Panc1 (cell line): Measurements from ENCODE around the gene DOCK1. TPM values are rescaled to one million over a fixed set of nuclear protein-coding genes. Genes with fewer than 3 reads are reported as not detected.
"Not testable (repeated sequence)": the region's sequence is repeated elsewhere in the genome, so short reads cannot be mapped to it uniquely, and the experiment has no call there.

Experiments
- ATAC-seq: fragments of 200-7000 bp; cut with Tn5 transposase; 2 replicates; pipeline ENCODE4 v1.9.1; 2020; ENCODE audit warnings: mild to moderate bottlenecking, moderate library complexity
- BruUV-seq: library from RNA; stranded (reverse); fragments of 400-500 nt; replicated peaks from 2 replicates; lab custom pipeline; 2021; lab: Mats Ljungman, UMichigan
- CTCF ChIA-PET: fragments of 300-600 bp; sonication (Branson Sonifier 250); formaldehyde crosslinking; loops from one replicate; lab custom pipeline; 2022; ENCODE audit warnings: antibody characterized with exemption; lab: Charles Lee
- POLR2A ChIA-PET: fragments of 300-600 bp; sonication (Branson Sonifier 250); formaldehyde crosslinking; loops from one replicate; lab custom pipeline; 2022; ENCODE audit warnings: antibody characterized with exemption; lab: Charles Lee
- DNase-seq: peaks from one replicate; pipeline ENCODE4 v3.0.0-alpha.2; 2010; ENCODE audit warnings: low read depth, low spot score
- H3K27ac ChIP-seq: 2 replicates; pipeline ENCODE4 v1.5.1; 2011; ENCODE audit warnings: mild to moderate bottlenecking, low read length, inconsistent platforms
- H3K27me3 ChIP-seq: fragments of 200-500 bp; sonication (Bioruptor generic); 2 replicates; pipeline ENCODE4 v1.6.0; 2014; ENCODE audit warnings: low read length, inconsistent platforms; ENCODE audit not compliant: control insufficient read depth, insufficient read depth
- H3K36me3 ChIP-seq: fragments of 200-500 bp; sonication (Bioruptor generic); 2 replicates; pipeline ENCODE4 v1.5.1; 2014; ENCODE audit warnings: inconsistent platforms, mild to moderate bottlenecking, low read length, moderate library complexity; ENCODE audit not compliant: control insufficient read depth, insufficient read depth
- H3K4me1 ChIP-seq: 2 replicates; pipeline ENCODE4 v1.5.1; 2011; ENCODE audit warnings: inconsistent platforms, mild to moderate bottlenecking, low read length, moderate library complexity; ENCODE audit not compliant: control insufficient read depth, insufficient read depth
- H3K4me3 ChIP-seq, 2 experiments: 2 replicates each; pipeline ENCODE4 v1.5.1; 2011 to 2012; ENCODE audit warnings: low read depth in 2 of 2, low read length in 2 of 2, mild to moderate bottlenecking in 2 of 2, inconsistent platforms in 1 of 2, moderate library complexity in 1 of 2
- H3K9me3 ChIP-seq: fragments of 200-500 bp; sonication (Bioruptor generic); 2 replicates; pipeline ENCODE4 v1.5.1; 2014; ENCODE audit warnings: low read depth, mild to moderate bottlenecking, inconsistent platforms, low read length, moderate library complexity; ENCODE audit not compliant: control insufficient read depth, insufficient read depth
- POLR2AphosphoS5 ChIP-seq: IDR thresholded peaks from 2 replicates; pipeline ENCODE4 v1.6.1; 2012; ENCODE audit warnings: mild to moderate bottlenecking, low read depth, low read length, moderate library complexity
- SIN3A ChIP-seq: IDR thresholded peaks from 2 replicates; pipeline ENCODE4 v1.6.1; 2012; ENCODE audit warnings: low read depth, mild to moderate bottlenecking, low read length, moderate library complexity, borderline replicate concordance; ENCODE audit not compliant: insufficient read depth
- TCF7L2 ChIP-seq: IDR thresholded peaks from 2 replicates; pipeline ENCODE4 v1.6.1; 2011; ENCODE audit warnings: mild to moderate bottlenecking, low read depth, low read length, inconsistent platforms
- in situ Hi-C: cut with HindIII; loops from 2 replicates; pipeline ENCODE4 v1.10.0; 2016; ENCODE audit warnings: low sequenced_read_pairs, low pct_unique_long_range_greater_than_20kb
- intact Hi-C: fragments of 100-400 bp; cut with micrococcal nuclease; formaldehyde crosslinking; loops from one replicate; pipeline ENCODE4 v1.10.0; 2022; ENCODE audit not compliant: unreplicated experiment
- total RNA-seq: library from RNA; stranded (reverse); gene quantifications from one replicate; pipeline ENCODE4 v1.2.1, GENCODE V29; 2021; ENCODE audit not compliant: unreplicated experiment
- TF ChIP-seq, protein P1 (sequence below): fragments of 450-650 bp; IDR thresholded peaks from 2 replicates; pipeline ENCODE4 v1.5.1; 2017; ENCODE audit warnings: mild to moderate bottlenecking
- TF ChIP-seq, protein P2 (sequence below), 2 experiments: IDR thresholded peaks; 2 replicates each; pipeline ENCODE4 v1.6.1; 2011 to 2012; ENCODE audit warnings: low read depth in 2 of 2, control low read depth in 1 of 2, low read length in 1 of 2, mild to moderate bottlenecking in 1 of 2, moderate library complexity in 1 of 2; ENCODE audit not compliant: insufficient read depth in 1 of 2

The DOCK1 gene
- total RNA-seq, 1 experiment from 2014 or later = 67.6 TPM

DNA sequence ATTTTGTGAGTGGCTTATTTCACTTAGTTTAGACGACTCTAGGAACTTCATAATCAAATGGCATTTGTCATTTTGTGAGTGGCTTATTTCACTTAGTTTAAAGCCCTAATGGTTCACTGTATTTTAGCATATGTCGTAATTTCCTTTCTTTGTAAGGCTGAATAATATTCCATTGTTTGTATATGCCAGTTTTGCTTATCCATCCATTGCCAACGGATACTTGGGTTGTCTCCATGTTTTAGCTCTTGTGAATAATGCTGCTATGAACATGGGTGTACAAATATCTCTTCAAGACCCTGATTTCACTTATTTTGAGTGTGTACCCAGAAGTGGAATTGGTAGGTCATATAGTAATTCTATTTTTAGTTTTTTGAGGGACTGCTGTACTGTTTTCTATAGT is 31.8 kb downstream of the DOCK1 start:
- no peak for ATAC-seq
- H3K4me1 ChIP-seq = no peaks in the 10 kb centered on the region; the same call in 1 of the 2 replicates

DNA sequence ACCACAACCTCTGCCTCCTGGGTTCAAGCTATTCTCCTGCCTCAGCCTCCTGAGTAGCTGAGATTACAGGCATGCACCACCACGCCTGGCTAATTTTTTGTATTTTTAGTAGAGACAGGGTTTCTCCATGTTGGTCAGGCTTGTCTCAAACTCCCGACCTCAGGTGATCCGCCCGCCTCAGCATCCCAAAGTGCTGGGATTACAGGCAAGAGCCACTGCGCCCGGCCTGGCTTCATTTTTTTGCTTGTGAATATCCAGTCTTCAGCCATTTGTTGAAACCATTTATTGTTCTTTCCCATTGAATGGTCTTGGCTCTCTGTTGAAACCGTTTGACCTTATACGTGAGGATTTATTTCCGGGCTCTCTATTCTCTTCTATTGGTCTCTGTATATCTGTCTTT is 32.9 kb downstream of the DOCK1 start:
- ATAC-seq, H3K36me3 ChIP-seq, intact Hi-C loops, in situ Hi-C loops, H3K9me3 ChIP-seq, DNase-seq, H3K4me3 ChIP-seq, H3K4me1 ChIP-seq, BruUV-seq, CTCF ChIA-PET, H3K27me3 ChIP-seq, POLR2A ChIA-PET, H3K27ac ChIP-seq: not testable (repeated sequence)

More for the DNA sequence above, 31.8 kb downstream of the DOCK1 start:
- no peak for DNase-seq
- H3K27me3 ChIP-seq = no peaks in the 10 kb centered on the region
- BruUV-seq = no TSS peak
- H3K4me3 ChIP-seq = no peak overlapping the region
- intact Hi-C loops (no loop called here), in situ Hi-C loops (no loop called here)
- H3K9me3 ChIP-seq = no peaks in the 10 kb centered on the region; the same call in 1 of the 2 replicates
- no peak overlapping the region for H3K27ac ChIP-seq
- no peaks in the 10 kb centered on the region for H3K36me3 ChIP-seq
- ChIA-PET POLR2A (no interaction called here), CTCF (no interaction called here)
- TF ChIP-seq, protein P1, sequence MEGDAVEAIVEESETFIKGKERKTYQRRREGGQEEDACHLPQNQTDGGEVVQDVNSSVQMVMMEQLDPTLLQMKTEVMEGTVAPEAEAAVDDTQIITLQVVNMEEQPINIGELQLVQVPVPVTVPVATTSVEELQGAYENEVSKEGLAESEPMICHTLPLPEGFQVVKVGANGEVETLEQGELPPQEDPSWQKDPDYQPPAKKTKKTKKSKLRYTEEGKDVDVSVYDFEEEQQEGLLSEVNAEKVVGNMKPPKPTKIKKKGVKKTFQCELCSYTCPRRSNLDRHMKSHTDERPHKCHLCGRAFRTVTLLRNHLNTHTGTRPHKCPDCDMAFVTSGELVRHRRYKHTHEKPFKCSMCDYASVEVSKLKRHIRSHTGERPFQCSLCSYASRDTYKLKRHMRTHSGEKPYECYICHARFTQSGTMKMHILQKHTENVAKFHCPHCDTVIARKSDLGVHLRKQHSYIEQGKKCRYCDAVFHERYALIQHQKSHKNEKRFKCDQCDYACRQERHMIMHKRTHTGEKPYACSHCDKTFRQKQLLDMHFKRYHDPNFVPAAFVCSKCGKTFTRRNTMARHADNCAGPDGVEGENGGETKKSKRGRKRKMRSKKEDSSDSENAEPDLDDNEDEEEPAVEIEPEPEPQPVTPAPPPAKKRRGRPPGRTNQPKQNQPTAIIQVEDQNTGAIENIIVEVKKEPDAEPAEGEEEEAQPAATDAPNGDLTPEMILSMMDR = no peak
- TF ChIP-seq SIN3A (no peak), POLR2AphosphoS5 (no peak), TCF7L2 (no peak)

DNA sequence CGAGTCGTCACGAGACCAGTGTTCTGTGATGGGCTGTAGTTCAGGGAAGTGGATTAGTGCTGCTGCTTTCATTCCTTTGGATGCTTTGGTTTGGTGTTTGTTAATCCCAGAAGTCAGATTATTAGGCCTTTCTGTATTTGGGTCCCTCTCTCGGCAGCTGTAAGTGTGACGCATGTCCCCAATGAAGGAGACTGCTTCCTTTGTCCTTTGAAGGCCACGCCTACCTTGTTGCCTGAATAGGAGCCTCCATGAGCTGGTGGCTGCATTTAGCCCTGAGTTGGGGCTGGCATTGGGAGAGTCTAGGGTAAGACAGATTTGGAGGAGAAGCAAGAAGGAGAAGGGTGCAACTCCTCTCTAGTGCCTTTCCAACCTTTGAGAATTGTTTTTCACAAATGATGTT is 34.5 kb downstream of the DOCK1 start:
- H3K36me3 ChIP-seq = no peaks in the 10 kb centered on the region
- in situ Hi-C loops = no loop called here

More for the DNA sequence above, 34.5 kb downstream of the DOCK1 start:
- CTCF ChIA-PET = no interaction called here
- POLR2A ChIA-PET = no interaction called here
- ATAC-seq = no peak
- BruUV-seq = no TSS peak
- TF ChIP-seq, protein P2, sequence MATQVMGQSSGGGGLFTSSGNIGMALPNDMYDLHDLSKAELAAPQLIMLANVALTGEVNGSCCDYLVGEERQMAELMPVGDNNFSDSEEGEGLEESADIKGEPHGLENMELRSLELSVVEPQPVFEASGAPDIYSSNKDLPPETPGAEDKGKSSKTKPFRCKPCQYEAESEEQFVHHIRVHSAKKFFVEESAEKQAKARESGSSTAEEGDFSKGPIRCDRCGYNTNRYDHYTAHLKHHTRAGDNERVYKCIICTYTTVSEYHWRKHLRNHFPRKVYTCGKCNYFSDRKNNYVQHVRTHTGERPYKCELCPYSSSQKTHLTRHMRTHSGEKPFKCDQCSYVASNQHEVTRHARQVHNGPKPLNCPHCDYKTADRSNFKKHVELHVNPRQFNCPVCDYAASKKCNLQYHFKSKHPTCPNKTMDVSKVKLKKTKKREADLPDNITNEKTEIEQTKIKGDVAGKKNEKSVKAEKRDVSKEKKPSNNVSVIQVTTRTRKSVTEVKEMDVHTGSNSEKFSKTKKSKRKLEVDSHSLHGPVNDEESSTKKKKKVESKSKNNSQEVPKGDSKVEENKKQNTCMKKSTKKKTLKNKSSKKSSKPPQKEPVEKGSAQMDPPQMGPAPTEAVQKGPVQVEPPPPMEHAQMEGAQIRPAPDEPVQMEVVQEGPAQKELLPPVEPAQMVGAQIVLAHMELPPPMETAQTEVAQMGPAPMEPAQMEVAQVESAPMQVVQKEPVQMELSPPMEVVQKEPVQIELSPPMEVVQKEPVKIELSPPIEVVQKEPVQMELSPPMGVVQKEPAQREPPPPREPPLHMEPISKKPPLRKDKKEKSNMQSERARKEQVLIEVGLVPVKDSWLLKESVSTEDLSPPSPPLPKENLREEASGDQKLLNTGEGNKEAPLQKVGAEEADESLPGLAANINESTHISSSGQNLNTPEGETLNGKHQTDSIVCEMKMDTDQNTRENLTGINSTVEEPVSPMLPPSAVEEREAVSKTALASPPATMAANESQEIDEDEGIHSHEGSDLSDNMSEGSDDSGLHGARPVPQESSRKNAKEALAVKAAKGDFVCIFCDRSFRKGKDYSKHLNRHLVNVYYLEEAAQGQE (IDR thresholded peaks at IDR 0.05; ENCODE audit: insufficient read depth in 1 of 2, low read depth in 2 of 2, low read length in 1 of 2) = no peak
- TF ChIP-seq SIN3A = no peak
- TF ChIP-seq, protein P1 = no peak
- TF ChIP-seq TCF7L2 = no peak
- no peak for TF ChIP-seq POLR2AphosphoS5
- DNase-seq = no peak
- intact Hi-C loops = no loop called here
- no peaks in the 10 kb centered on the region; the same call in 1 of the 2 replicates for H3K9me3 ChIP-seq
- no peaks in the 10 kb centered on the region; the same call in 1 of the 2 replicates for H3K4me1 ChIP-seq
- H3K27ac ChIP-seq = no peak overlapping the region
- H3K27me3 ChIP-seq = no peaks in the 10 kb centered on the region
- H3K4me3 ChIP-seq = no peak overlapping the region
